Measurements from ENCODE around the gene CLBA1. TPM values are rescaled to one million over a fixed set of nuclear protein-coding genes. Genes with fewer than 3 reads are reported as not detected.

CLBA1 gene
- polyA plus RNA-seq, 2 of the 4 experiments (the other 2 are of a cell fraction), result 11.5 to 12.0 TPM

DNA sequence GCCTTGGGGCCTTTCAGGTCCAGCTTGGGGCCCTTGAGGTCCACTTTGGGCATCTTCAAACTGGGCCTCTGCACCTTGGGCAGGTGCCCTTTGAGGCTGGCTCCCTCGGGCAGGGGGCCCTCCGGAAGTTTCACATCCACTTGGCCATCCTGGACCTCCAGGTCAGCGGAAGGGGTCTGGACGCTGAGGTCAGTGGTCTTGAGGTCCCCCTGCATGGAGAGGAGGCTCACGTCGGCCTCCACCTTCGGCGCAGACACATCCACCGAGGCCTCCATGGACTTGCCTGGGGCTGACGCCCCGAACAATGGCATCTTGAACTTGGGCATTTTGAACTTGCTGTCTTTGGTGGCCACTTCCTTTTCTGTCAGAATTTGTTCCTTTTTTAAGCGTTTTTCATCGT, 32.5 kb upstream of the CLBA1 start:
- ATAC-seq, result no peak
- no peak for DNase-seq (ENCODE audit: low read depth in 1 of 2, low spot score in 1 of 2)
- TF ChIP-seq EHMT2 (IDR thresholded peaks at IDR 0.05; ENCODE audit: low read depth) (no peak), ZFP36 (IDR thresholded peaks at IDR 0.05; ENCODE audit: borderline replicate concordance, partially characterized antibody) (no peak), HOXB13 (CRISPR knock-in tag; IDR thresholded peaks at IDR 0.05; ENCODE audit: low read depth) (no peak), HOXB5 (CRISPR knock-in tag; IDR thresholded peaks at IDR 0.05) (no peak), KDM1A (IDR thresholded peaks at IDR 0.05; ENCODE audit: low read depth) (no peak), TFCP2L1 (CRISPR knock-in tag; IDR thresholded peaks at IDR 0.05) (no peak), POLR2A (IDR thresholded peaks at IDR 0.05; ENCODE audit: low read length) (no peak), KDM5A (IDR thresholded peaks at IDR 0.05) (no peak), EP300 (IDR thresholded peaks at IDR 0.05) (no peak), ZNF302 (CRISPR knock-in tag; IDR thresholded peaks at IDR 0.05) (no peak), CEBPB (IDR thresholded peaks at IDR 0.05) (no peak), HMGXB4 (CRISPR knock-in tag; IDR thresholded peaks at IDR 0.05; ENCODE audit: borderline replicate concordance) (no peak), ZC3H11A (IDR thresholded peaks at IDR 0.05) (no peak), MAFK (IDR thresholded peaks at IDR 0.05; ENCODE audit: partially characterized antibody) (no peak), CHD4 (IDR thresholded peaks at IDR 0.05; ENCODE audit: borderline replicate concordance) (no peak), FOSB (CRISPR knock-in tag; IDR thresholded peaks at IDR 0.05) (no peak), NR3C1 (IDR thresholded peaks at IDR 0.05) (no peak)
- TF ChIP-seq, protein P1, sequence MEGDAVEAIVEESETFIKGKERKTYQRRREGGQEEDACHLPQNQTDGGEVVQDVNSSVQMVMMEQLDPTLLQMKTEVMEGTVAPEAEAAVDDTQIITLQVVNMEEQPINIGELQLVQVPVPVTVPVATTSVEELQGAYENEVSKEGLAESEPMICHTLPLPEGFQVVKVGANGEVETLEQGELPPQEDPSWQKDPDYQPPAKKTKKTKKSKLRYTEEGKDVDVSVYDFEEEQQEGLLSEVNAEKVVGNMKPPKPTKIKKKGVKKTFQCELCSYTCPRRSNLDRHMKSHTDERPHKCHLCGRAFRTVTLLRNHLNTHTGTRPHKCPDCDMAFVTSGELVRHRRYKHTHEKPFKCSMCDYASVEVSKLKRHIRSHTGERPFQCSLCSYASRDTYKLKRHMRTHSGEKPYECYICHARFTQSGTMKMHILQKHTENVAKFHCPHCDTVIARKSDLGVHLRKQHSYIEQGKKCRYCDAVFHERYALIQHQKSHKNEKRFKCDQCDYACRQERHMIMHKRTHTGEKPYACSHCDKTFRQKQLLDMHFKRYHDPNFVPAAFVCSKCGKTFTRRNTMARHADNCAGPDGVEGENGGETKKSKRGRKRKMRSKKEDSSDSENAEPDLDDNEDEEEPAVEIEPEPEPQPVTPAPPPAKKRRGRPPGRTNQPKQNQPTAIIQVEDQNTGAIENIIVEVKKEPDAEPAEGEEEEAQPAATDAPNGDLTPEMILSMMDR (IDR thresholded peaks at IDR 0.05), result no peak
- Histone ChIP-seq H3K9me3 (no peaks in the 10 kb centered on the region), H3K4me3 (no peak overlapping the region), H3K4me1 (peaks cover 7% of the 10 kb centered on the region; the same call in 2 of the 3 replicates), H3K27ac (no peak overlapping the region), H3K4me2 (no peak overlapping the region)
- no peak for FAIRE-seq
- ChIA-PET POLR2A (no interaction called here), CTCF (no interaction called here)
- WGBS (ENCODE audit: missing lambda C conversion rate), result 88% methylated on average over 13 of the region's 13 CpGs

DNA sequence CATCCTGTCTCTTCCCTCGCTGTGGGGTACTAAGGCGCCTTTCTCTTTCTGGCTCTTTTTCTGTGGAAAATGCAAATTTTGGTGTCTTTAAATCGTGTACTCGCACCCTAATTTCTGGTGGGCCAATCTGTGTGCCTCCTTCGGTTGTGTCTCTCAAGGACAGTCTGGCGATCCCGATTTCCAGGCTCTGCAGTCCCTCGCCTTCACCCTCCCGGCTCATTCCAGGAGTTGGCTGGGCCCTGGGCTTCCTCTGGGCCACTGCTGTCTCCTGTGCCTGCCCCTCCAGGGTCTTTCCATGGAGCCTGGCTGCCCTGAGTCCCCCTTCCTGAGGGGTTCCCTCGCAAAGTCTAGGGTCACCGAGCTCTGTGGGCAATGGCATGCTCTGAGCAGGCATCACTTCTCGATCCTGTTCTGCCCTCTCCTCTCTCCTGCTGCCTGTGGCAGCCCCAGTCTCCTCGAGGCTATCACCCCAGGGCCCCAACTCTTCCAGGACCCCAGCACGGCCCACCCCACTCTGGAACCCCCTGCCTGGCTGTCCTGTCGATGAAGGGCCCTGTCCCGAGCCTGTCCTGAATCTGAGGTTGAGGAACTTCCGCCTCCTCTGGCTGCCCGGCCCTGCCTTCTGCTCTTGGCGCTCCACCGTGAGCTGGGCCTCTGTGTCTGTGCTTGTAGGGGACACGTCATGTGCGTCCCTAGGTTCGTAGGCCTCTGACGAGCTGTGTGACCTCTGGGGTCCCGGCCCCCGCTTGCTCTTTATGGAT, 31.5 kb upstream of the CLBA1 start:
- ATAC-seq, result peak; percentile 31 to 32; a peak in 2 of 6 replicates
- no peak for FAIRE-seq
- TF ChIP-seq CBX2 (IDR thresholded peaks at IDR 0.05; ENCODE audit: borderline replicate concordance, low read depth), result no peak
- no peak for TF ChIP-seq FOSB (CRISPR knock-in tag; IDR thresholded peaks at IDR 0.05)
- no peak for TF ChIP-seq GATA3 (IDR thresholded peaks at IDR 0.05; ENCODE audit: borderline replicate concordance)
- no peak for TF ChIP-seq RCOR1 (IDR thresholded peaks at IDR 0.05; ENCODE audit: low read depth, low read length)
- TF ChIP-seq CBX8 (IDR thresholded peaks at IDR 0.05), result no peak
- no peak for TF ChIP-seq EHMT2 (IDR thresholded peaks at IDR 0.05; ENCODE audit: low read depth)
- TF ChIP-seq, protein P2, sequence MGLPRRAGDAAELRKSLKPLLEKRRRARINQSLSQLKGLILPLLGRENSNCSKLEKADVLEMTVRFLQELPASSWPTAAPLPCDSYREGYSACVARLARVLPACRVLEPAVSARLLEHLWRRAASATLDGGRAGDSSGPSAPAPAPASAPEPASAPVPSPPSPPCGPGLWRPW (IDR thresholded peaks at IDR 0.05), result no peak
- TF ChIP-seq HEYL (CRISPR knock-in tag; IDR thresholded peaks at IDR 0.05), result no peak
- TF ChIP-seq ZC3H11A (IDR thresholded peaks at IDR 0.05), result no peak

More for the DNA sequence above, 31.5 kb upstream of the CLBA1 start:
- ChIA-PET POLR2A (no interaction called here), CTCF (interaction anchor here (1.1 kb wide), 1 partner anchor 91 kb away, joined by 6 read pairs; no protein-coding TSS in a partner anchor)
- Histone ChIP-seq H3K9me3 (no peaks in the 10 kb centered on the region), H3K27ac (no peak overlapping the region), H3K4me2 (no peak overlapping the region), H3K4me3 (no peak overlapping the region), H3K4me1 (peaks cover 7% of the 10 kb centered on the region; the same call in 2 of the 3 replicates)
- DNase-seq (ENCODE audit: low read depth in 1 of 2, low spot score in 1 of 2), result no peak
- 94% methylated on average over 25 of the region's 26 CpGs for WGBS (ENCODE audit: missing lambda C conversion rate)
